ENCODE results near the gene INSL4.

Gene INSL4

GRCh38 chr9:5193345-5193744 lies 37.9 kb upstream of the INSL4 start:
- H2AFZ ChIP-seq (ENCODE audit: low read depth, low read length, severe bottlenecking): no peak overlapping the region

GRCh38 chr9:5195463-5195862 lies 35.8 kb upstream of the INSL4 start:
- TF ChIP-seq CTCF (IDR thresholded peaks at IDR 0.05; ENCODE audit: insufficient read depth, low read length, poor library complexity, severe bottlenecking) (no peak), EZH2phosphoT487 (conservative IDR thresholded peaks at IDR 0.05; ENCODE audit: low read length) (no peak)
- H3K9me3 ChIP-seq (ENCODE audit: insufficient read depth, low read length): 0 out of 2 replicates have a peak, but pooled peaks cover 4% of the 10 kb centered on the region
- no peak overlapping the region for H3K4me2 ChIP-seq (ENCODE audit: low read depth, low read length, poor library complexity, severe bottlenecking)
- H3F3A ChIP-seq (ENCODE audit: insufficient read depth): no peaks in the 10 kb centered on the region
- no peak overlapping the region for H3K4me3 ChIP-seq (ENCODE audit: insufficient read depth, low read length, poor library complexity, severe bottlenecking)
- no peak overlapping the region for H3K27ac ChIP-seq (ENCODE audit: low read depth, low read length)
- no peaks in the 10 kb centered on the region for H3K9me2 ChIP-seq (replicated peaks; ENCODE audit: insufficient read depth, low read length)
- H2AFZ ChIP-seq (ENCODE audit: low read depth, low read length, severe bottlenecking): no peak overlapping the region
- H3K36me3 ChIP-seq (ENCODE audit: low read length): no peaks in the 10 kb centered on the region
- H3K79me2 ChIP-seq (ENCODE audit: insufficient read depth, low read length): no peaks in the 10 kb centered on the region
- no peaks in the 10 kb centered on the region for H3K27me3 ChIP-seq (ENCODE audit: low read length)
- H3K9ac ChIP-seq (ENCODE audit: low read length): no peak overlapping the region
- H4K20me1 ChIP-seq (ENCODE audit: low read depth, low read length): no peaks in the 10 kb centered on the region

More at GRCh38 chr9:5193345-5193744, 37.9 kb upstream of the INSL4 start:
- Histone ChIP-seq H3K79me2 (ENCODE audit: insufficient read depth, low read length) (no peaks in the 10 kb centered on the region), H4K20me1 (ENCODE audit: low read depth, low read length) (no peaks in the 10 kb centered on the region), H3K9me2 (replicated peaks; ENCODE audit: insufficient read depth, low read length) (no peaks in the 10 kb centered on the region), H3K36me3 (ENCODE audit: low read length) (no peaks in the 10 kb centered on the region), H3F3A (ENCODE audit: insufficient read depth) (no peaks in the 10 kb centered on the region), H3K4me3 (ENCODE audit: insufficient read depth, low read length, poor library complexity, severe bottlenecking) (no peak overlapping the region), H3K27me3 (ENCODE audit: low read length) (no peaks in the 10 kb centered on the region), H3K4me2 (ENCODE audit: low read depth, low read length, poor library complexity, severe bottlenecking) (no peak overlapping the region), H3K9ac (ENCODE audit: low read length) (no peak overlapping the region), H3K9me3 (ENCODE audit: insufficient read depth, low read length) (0 out of 2 replicates have a peak, but pooled peaks cover 2% of the 10 kb centered on the region), H3K27ac (ENCODE audit: low read depth, low read length) (no peak overlapping the region)
- no peak for TF ChIP-seq EZH2phosphoT487 (conservative IDR thresholded peaks at IDR 0.05; ENCODE audit: low read length)
- no peak for TF ChIP-seq CTCF (IDR thresholded peaks at IDR 0.05; ENCODE audit: insufficient read depth, low read length, poor library complexity, severe bottlenecking)

GRCh38 chr9:5205071-5205470 lies 26.1 kb upstream of the INSL4 start:
- H4K20me1 ChIP-seq (ENCODE audit: low read depth, low read length): no peaks in the 10 kb centered on the region
- H3K27ac ChIP-seq (ENCODE audit: low read depth, low read length): no peak overlapping the region
- no peak overlapping the region for H3K9ac ChIP-seq (ENCODE audit: low read length)
- no peaks in the 10 kb centered on the region for H3K36me3 ChIP-seq (ENCODE audit: low read length)
- H3K79me2 ChIP-seq (ENCODE audit: insufficient read depth, low read length): no peaks in the 10 kb centered on the region
- no peak overlapping the region for H2AFZ ChIP-seq (ENCODE audit: low read depth, low read length, severe bottlenecking)
- TF ChIP-seq EZH2phosphoT487 (conservative IDR thresholded peaks at IDR 0.05; ENCODE audit: low read length) (no peak), CTCF (IDR thresholded peaks at IDR 0.05; ENCODE audit: insufficient read depth, low read length, poor library complexity, severe bottlenecking) (no peak)
- no peak overlapping the region for H3K4me3 ChIP-seq (ENCODE audit: insufficient read depth, low read length, poor library complexity, severe bottlenecking)
- no peak overlapping the region for H3K4me2 ChIP-seq (ENCODE audit: low read depth, low read length, poor library complexity, severe bottlenecking)
- H3K9me3 ChIP-seq (ENCODE audit: insufficient read depth, low read length): no peaks in the 10 kb centered on the region
- no peaks in the 10 kb centered on the region for H3K27me3 ChIP-seq (ENCODE audit: low read length)
- H3F3A ChIP-seq (ENCODE audit: insufficient read depth): no peaks in the 10 kb centered on the region
- no peaks in the 10 kb centered on the region for H3K9me2 ChIP-seq (replicated peaks; ENCODE audit: insufficient read depth, low read length)
